ENCODE results near the gene RAB31. TPM values are rescaled to one million over a fixed set of nuclear protein-coding genes. Genes with fewer than 3 reads are reported as not detected.
A peak's percentile ranks its signal among the peaks of the same experiment; 100 is the strongest.

The RAB31 gene
- total RNA-seq, 2 donors from 2014 or later: 4.7 to 16.0 TPM

DNA sequence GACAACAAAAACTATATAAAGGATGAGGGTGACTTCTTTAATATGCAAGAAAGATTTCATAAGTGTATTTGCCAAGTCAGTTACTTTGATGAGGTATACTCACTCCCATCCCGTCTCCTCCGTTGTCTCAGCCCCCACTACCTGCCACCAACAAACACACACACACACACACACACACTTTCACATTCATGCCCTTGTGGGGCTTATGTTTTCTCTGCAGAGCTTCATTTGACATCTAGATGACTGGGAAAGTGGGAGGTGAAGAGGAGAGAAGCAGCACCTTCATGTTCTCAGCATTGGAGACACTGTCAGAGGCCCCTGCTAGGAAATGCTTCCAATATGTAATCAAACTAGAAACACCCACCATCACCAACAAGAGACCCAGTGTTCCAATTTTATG lies 155.2 kb downstream of the RAB31 start:
- Histone ChIP-seq H3K27ac (no peak overlapping the region), H3K9ac (ENCODE audit: low read depth in 2 of 2, low read length in 2 of 2) (no peak overlapping the region), H3K4me1 (no peaks in the 10 kb centered on the region), H3K36me3 (no peaks in the 10 kb centered on the region), H3K9me3 (no peaks in the 10 kb centered on the region), H3K4me3 (no peak overlapping the region), H3K27me3 (no peaks in the 10 kb centered on the region)
- TF ChIP-seq, protein P1, sequence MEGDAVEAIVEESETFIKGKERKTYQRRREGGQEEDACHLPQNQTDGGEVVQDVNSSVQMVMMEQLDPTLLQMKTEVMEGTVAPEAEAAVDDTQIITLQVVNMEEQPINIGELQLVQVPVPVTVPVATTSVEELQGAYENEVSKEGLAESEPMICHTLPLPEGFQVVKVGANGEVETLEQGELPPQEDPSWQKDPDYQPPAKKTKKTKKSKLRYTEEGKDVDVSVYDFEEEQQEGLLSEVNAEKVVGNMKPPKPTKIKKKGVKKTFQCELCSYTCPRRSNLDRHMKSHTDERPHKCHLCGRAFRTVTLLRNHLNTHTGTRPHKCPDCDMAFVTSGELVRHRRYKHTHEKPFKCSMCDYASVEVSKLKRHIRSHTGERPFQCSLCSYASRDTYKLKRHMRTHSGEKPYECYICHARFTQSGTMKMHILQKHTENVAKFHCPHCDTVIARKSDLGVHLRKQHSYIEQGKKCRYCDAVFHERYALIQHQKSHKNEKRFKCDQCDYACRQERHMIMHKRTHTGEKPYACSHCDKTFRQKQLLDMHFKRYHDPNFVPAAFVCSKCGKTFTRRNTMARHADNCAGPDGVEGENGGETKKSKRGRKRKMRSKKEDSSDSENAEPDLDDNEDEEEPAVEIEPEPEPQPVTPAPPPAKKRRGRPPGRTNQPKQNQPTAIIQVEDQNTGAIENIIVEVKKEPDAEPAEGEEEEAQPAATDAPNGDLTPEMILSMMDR (IDR thresholded peaks at IDR 0.05): no peak
- intact Hi-C loops (cut with DNase I): no loop called here
- no peak for DNase-seq

DNA sequence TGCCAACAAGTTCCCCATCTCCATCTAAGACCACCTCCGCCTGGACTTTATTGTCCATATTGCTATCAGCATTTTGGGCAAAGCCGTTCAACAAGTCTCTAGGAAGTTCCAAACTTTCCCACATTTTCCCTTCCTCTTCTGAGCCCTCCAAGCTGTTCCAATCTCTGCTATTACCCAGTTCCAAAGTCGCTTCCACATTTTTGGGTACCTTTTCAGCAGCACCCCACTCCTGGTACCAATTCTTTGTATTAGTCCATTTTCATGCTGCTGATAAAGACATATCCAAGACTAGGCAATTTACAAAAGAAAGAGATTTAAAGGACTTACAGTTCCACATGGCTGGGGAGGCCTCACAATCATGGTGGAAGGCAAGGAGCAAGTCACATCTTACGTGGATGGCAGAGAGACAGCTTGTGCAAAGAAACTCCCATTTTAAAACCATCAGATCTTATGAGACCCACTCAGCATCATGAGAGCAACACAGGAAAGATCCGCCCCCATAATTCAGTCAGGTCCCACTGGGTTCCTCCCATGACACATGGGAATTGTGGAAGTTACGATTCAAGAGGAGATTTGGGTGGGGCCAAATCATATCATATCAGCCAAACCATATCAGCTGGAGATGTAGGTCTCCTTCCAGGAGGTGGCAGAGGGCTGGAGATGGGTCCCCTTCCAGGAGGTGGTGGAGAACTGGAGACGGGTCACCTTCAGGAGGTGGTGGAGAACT lies 157.8 kb downstream of the RAB31 start:
- H3K4me1 ChIP-seq: no peaks in the 10 kb centered on the region
- H3K27ac ChIP-seq: no peak overlapping the region
- H3K9ac ChIP-seq (ENCODE audit: low read depth in 2 of 2, low read length in 2 of 2): no peak overlapping the region
- intact Hi-C loops (cut with DNase I): no loop called here
- H3K4me3 ChIP-seq: no peak overlapping the region
- H3K9me3 ChIP-seq: no peaks in the 10 kb centered on the region
- no peaks in the 10 kb centered on the region for H3K36me3 ChIP-seq
- H3K27me3 ChIP-seq: no peaks in the 10 kb centered on the region
- DNase-seq: no peak
- TF ChIP-seq, protein P1 (IDR thresholded peaks at IDR 0.05): no peak

DNA sequence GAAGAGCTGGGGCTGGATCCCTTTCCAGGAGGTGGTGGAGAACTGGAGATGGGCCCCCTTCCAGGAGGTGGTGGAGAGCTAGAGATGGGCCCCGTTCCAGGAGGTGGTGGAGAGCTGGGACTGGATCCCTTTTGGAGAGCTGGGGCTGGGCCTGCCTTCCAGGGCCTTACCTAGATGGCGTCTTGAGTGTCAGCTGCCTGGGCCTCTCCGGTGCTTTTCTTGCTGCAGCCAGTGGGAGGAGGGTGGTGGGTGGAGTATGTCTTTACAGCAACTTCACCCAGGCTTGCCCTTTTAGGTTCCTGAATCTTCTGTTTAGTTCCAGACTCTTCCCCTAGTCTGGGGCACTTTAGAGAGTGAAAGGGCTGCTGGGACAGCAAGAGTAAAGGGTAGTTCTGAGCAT lies 158.5 kb downstream of the RAB31 start:
- no peaks in the 10 kb centered on the region for H3K4me1 ChIP-seq
- H3K36me3 ChIP-seq: no peaks in the 10 kb centered on the region
- no peak overlapping the region for H3K27ac ChIP-seq
- intact Hi-C loops (cut with DNase I): no loop called here
- no peak for DNase-seq
- TF ChIP-seq, protein P1 (IDR thresholded peaks at IDR 0.05): no peak
- no peak overlapping the region for H3K9ac ChIP-seq (ENCODE audit: low read depth in 2 of 2, low read length in 2 of 2)
- no peaks in the 10 kb centered on the region for H3K9me3 ChIP-seq
- no peak overlapping the region for H3K4me3 ChIP-seq
- no peaks in the 10 kb centered on the region for H3K27me3 ChIP-seq

DNA sequence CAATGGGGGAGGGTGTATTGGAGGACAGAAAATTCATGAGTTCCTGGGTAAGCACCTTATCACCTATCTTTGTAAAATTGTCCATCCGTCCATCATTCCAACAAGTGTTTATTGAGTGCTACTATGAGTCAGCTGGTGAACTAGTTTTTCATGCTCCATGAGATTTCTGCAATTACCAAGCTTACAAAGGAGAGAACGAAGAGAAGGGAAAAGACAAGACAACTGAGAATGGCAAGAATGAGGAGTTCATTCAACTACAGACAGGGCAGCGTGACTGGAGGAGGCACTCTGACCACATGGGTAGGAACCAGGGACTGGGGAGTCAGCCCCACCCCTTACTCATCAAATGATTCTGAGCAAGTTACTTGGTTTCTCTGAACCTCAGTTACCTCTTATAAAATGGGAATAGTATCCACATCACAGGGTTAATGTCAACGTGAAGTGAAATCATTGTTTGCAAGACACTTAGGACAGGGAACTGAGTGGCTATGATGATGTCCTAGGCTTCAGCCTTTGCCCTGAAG lies 159.0 kb downstream of the RAB31 start:
- Histone ChIP-seq H3K27me3 (no peaks in the 10 kb centered on the region), H3K9ac (ENCODE audit: low read depth in 2 of 2, low read length in 2 of 2) (no peak overlapping the region), H3K4me1 (no peaks in the 10 kb centered on the region), H3K27ac (no peak overlapping the region), H3K9me3 (no peaks in the 10 kb centered on the region), H3K36me3 (no peaks in the 10 kb centered on the region), H3K4me3 (no peak overlapping the region)
- no peak for DNase-seq
- TF ChIP-seq, protein P1 (IDR thresholded peaks at IDR 0.05): no peak
- intact Hi-C loops (cut with DNase I): no loop called here

DNA sequence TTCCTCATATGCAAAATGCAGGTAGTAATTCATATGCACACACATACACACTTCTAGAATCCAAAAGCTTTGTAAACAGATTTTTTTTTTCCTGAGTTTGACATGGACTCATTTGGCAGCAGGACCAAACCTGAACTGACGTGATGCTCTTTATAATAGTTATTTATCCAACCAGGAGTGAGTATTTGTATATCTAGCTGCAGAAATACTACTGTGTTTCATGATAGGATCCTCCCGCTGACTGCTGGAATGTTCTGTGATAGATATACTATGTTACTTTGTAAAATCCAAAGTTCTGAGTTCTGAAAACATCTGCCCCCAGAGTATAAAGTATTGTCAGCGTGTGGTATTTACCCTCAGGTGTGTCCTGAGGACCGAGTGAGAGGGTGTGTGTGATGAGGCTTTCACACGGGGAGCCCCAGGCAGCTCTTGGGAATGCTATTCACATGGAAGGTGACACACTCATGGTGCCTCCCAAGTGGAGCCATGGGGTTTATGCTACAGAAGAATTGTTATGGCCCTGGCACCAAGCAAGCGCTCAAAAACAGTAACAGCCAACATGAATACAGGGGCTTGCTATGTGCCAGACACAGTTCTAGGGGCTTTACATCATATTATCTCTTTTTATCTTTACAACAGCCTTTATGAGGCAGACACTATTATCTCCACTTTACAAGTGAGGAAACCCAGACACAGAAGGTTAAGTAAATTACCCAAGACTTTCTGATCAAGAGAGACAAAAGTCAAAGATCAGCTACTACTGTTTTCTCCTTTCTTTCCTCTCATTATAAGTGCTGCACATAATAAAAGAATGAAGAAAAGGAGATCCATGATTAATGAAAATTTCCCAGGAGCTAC lies 161.0 kb downstream of the RAB31 start:
- TF ChIP-seq, protein P1 (IDR thresholded peaks at IDR 0.05): no peak
- no peaks in the 10 kb centered on the region for H3K27me3 ChIP-seq
- no peaks in the 10 kb centered on the region for H3K4me1 ChIP-seq
- H3K9ac ChIP-seq (ENCODE audit: low read depth in 2 of 2, low read length in 2 of 2): peak overlapping the region in 1 of 2 donors; percentile 40
- intact Hi-C loops (cut with DNase I): no loop called here
- no peaks in the 10 kb centered on the region for H3K36me3 ChIP-seq
- DNase-seq: peak; percentile 39
- no peak overlapping the region for H3K4me3 ChIP-seq
- peak overlapping the region; percentile 54 for H3K27ac ChIP-seq
- H3K9me3 ChIP-seq: no peaks in the 10 kb centered on the region

Measured in colonic mucosa (tissue), 4 donors.